Body of pancreas (tissue), 4 donors: ENCODE data around the gene TTC28.

Experiments
- CTCF ChIP-seq, 7 experiments: fragments of 450-650 bp in 4 of 7; fragments of 200-600 bp in 3 of 7; sonication (generic) in 3 of 7; IDR thresholded peaks; one replicate each; pipeline ENCODE4 v1.5.1; 2016 to 2019; ENCODE audit warnings: antibody characterized with exemption in 7 of 7
- POLR2A ChIP-seq, 3 donors: fragments of 450-650 bp; IDR thresholded peaks; one replicate each; pipeline ENCODE4 v1.6.1; 2016; ENCODE audit warnings: antibody characterized with exemption in 3 of 3, mild to moderate bottlenecking in 2 of 3

- no peak for TF ChIP-seq POLR2A (IDR thresholded peaks at IDR 0.05)
- TF ChIP-seq CTCF (IDR thresholded peaks at IDR 0.05), result no peak
Measured at GRCh38 chr22:27982630-27983180, 696.9 kb downstream of the TTC28 start.
